Lung (tissue), 12 donors: Measurements from ENCODE around the gene SNTB2. TPM values are rescaled to one million over a fixed set of nuclear protein-coding genes. Genes with fewer than 3 reads are reported as not detected.

Experiments used
- ATAC-seq: fragments of 200-7000 bp; cut with Tn5 transposase; one replicate; pipeline ENCODE4 v1.9.1; 2020; ENCODE audit warnings: moderate number of reproducible peaks; ENCODE audit not compliant: insufficient read depth, low FRiP score
- DNase-seq, 3 donors: peaks; one replicate each; pipeline ENCODE4 v3.0.0-alpha.2; 2013 to 2017
- H3K27ac ChIP-seq, 2 donors: one replicate each; pipeline ENCODE4 v1.5.1; 2013; ENCODE audit warnings: mild to moderate bottlenecking in 2 of 2, moderate library complexity in 2 of 2, control low read depth in 1 of 2, inconsistent platforms in 1 of 2, low read depth in 1 of 2, low read length in 1 of 2
- H3K27me3 ChIP-seq, 3 donors: one replicate each; pipeline ENCODE4 v1.5.1; 2013; ENCODE audit warnings: low read length in 2 of 3; ENCODE audit not compliant: control insufficient read depth in 3 of 3, insufficient read depth in 3 of 3
- H3K36me3 ChIP-seq, 4 donors: one replicate each; pipeline ENCODE4 v1.5.1; 2013; ENCODE audit warnings: low read length in 4 of 4, mild to moderate bottlenecking in 1 of 4, moderate library complexity in 1 of 4; ENCODE audit not compliant: control insufficient read depth in 4 of 4, insufficient read depth in 4 of 4
- H3K4me1 ChIP-seq, 5 donors: one replicate each; pipeline ENCODE4 v1.5.1; 2013; ENCODE audit warnings: low read length in 5 of 5, mild to moderate bottlenecking in 2 of 5, moderate library complexity in 1 of 5; ENCODE audit not compliant: control insufficient read depth in 5 of 5, insufficient read depth in 5 of 5
- H3K4me3 ChIP-seq: one replicate; pipeline ENCODE4 v1.5.1; 2013; ENCODE audit warnings: mild to moderate bottlenecking, control low read depth, moderate library complexity
- H3K9ac ChIP-seq, 2 donors: one replicate each; pipeline ENCODE4 v1.5.1; 2013; ENCODE audit warnings: low read length in 2 of 2, control low read depth in 1 of 2; ENCODE audit not compliant: insufficient read depth in 1 of 2
- H3K9me3 ChIP-seq, 4 donors: one replicate each; pipeline ENCODE4 v1.5.1; 2013; ENCODE audit warnings: low read length in 3 of 4, mild to moderate bottlenecking in 1 of 4, moderate library complexity in 1 of 4; ENCODE audit not compliant: control insufficient read depth in 4 of 4, insufficient read depth in 3 of 4
- WGBS, 2 donors: extraction: QIAGEN DNeasy Blood & Tissue Kit; methylation state at CpG; one replicate each; pipeline ENCODE4 v1.1.7; 2013; 5-methylcytosine and 5-hydroxymethylcytosine counted together
- polyA plus RNA-seq, 2 donors: library from polyadenylated mRNA; stranded (reverse); fragments of 200-250 nt; gene quantifications; one replicate each; pipeline ENCODE4 v1.2.1, GENCODE V29; 2013
- total RNA-seq, 2 donors: library from RNA; depleted of rRNA in 1 of 2; stranded (reverse); fragments of >200 nt in 1 of 2; gene quantifications; one replicate each; pipeline ENCODE4 v1.2.1, GENCODE V29; 2014 to 2021
- TF ChIP-seq, protein P1 (sequence below): IDR thresholded peaks from 2 replicates; pipeline ENCODE4 v1.5.1; 2012; ENCODE audit warnings: mild to moderate bottlenecking; ENCODE audit errors: control extremely low read depth, extremely low read depth
- donor health status: control.
- donor health status: control.
- donor health status: Bipolar disorder and iron deficiency.
- donor health status: healthy.
- donor health status: DM: yes; HTN: yes; CAD: no.

SNTB2 gene
- total and polyA plus RNA-seq, 4 donors: 4.5 to 42.8 (median 19.1) TPM

GRCh38 chr16:69209735-69210134 lies 22.8 kb downstream of the SNTB2 start:
- no peak overlapping the region for H3K9ac ChIP-seq
- peaks cover 0 to 2% (median 0%) of the 10 kb centered on the region in 5 donors for H3K4me1 ChIP-seq
- no peak for ATAC-seq
- no peaks in the 10 kb centered on the region for H3K36me3 ChIP-seq
- H3K27me3 ChIP-seq: no peaks in the 10 kb centered on the region
- H3K27ac ChIP-seq: no peak overlapping the region
- TF ChIP-seq, protein P1, sequence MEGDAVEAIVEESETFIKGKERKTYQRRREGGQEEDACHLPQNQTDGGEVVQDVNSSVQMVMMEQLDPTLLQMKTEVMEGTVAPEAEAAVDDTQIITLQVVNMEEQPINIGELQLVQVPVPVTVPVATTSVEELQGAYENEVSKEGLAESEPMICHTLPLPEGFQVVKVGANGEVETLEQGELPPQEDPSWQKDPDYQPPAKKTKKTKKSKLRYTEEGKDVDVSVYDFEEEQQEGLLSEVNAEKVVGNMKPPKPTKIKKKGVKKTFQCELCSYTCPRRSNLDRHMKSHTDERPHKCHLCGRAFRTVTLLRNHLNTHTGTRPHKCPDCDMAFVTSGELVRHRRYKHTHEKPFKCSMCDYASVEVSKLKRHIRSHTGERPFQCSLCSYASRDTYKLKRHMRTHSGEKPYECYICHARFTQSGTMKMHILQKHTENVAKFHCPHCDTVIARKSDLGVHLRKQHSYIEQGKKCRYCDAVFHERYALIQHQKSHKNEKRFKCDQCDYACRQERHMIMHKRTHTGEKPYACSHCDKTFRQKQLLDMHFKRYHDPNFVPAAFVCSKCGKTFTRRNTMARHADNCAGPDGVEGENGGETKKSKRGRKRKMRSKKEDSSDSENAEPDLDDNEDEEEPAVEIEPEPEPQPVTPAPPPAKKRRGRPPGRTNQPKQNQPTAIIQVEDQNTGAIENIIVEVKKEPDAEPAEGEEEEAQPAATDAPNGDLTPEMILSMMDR: no peak
- no peaks in the 10 kb centered on the region for H3K9me3 ChIP-seq
- no peak for DNase-seq
- H3K4me3 ChIP-seq: no peak overlapping the region
- WGBS, 2 donors: 89 to 97% methylated on average over 4 of the region's 4 CpGs

DNA sequence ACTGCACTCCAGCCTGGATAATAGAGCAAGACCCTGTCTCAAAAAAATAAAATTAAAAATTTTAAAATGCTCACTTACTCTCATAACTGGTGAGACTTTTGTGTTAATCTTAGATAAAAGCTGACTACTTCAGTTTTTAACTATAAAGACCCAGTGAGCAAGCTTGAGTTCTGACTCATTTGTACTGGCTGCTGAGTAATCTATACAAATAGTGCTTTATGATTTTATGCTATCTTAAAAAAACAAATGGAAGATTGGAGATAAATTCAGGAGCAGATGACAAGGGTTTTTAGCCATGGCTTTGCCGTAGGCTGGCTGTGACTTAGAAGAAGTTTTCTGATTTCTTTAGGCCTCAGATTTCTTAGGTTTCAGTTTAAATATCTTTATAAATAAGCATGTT lies 30.5 kb downstream of the SNTB2 start:
- 55 to 78% methylated on average over 1 of the region's 1 CpG for WGBS, 2 donors
- peaks cover 0 to 4% (median 3%) of the 10 kb centered on the region in 5 donors for H3K4me1 ChIP-seq
- H3K36me3 ChIP-seq: no peaks in the 10 kb centered on the region
- no peak for ATAC-seq
- no peak overlapping the region for H3K4me3 ChIP-seq
- H3K27me3 ChIP-seq: no peaks in the 10 kb centered on the region
- H3K9ac ChIP-seq: peak overlapping the region in 1 of 2 donors; percentile 23
- TF ChIP-seq, protein P1: no peak
- no peak overlapping the region for H3K27ac ChIP-seq
- no peak for DNase-seq
- H3K9me3 ChIP-seq: no peaks in the 10 kb centered on the region

- peaks cover 0 to 4% (median 3%) of the 10 kb centered on the region in 5 donors for H3K4me1 ChIP-seq
- H3K9ac ChIP-seq: no peak overlapping the region
- 96 to 98% methylated on average over 1 of the region's 1 CpG for WGBS, 2 donors
Observed at GRCh38 chr16:69219279-69219678, 32.3 kb downstream of the SNTB2 start.

DNA sequence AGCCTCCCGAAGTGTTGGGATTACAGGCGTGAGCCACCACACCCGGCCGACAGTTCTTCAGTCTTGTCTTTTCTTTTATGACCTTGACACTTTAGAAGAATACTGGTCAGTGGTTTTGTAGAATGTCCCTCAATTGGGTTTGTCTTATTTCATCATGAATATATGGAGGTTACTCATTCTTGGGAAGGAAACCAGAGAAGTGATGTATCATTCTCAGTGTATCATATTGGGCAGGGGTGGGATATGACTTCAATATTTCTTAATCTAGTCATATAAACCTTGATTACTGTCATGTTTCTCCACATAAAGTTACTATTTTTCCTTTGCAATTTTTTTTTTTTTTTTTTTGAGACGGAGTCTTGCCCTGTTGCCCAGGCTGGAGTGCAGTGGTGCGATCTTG lies 36.9 kb downstream of the SNTB2 start:
- no peaks in the 10 kb centered on the region for H3K9me3 ChIP-seq
- H3K27me3 ChIP-seq: no peaks in the 10 kb centered on the region
- WGBS, 2 donors: 87 to 97% methylated on average over 5 to 6 of the region's 6 CpGs
- DNase-seq (no peak), ATAC-seq (no peak)
- H3K4me3 ChIP-seq: no peak overlapping the region
- H3K4me1 ChIP-seq: peaks cover 0 to 10% (median 2%) of the 10 kb centered on the region in 5 donors
- no peak overlapping the region for H3K27ac ChIP-seq
- TF ChIP-seq, protein P1: no peak
- no peaks in the 10 kb centered on the region for H3K36me3 ChIP-seq
- H3K9ac ChIP-seq: no peak overlapping the region

More at GRCh38 chr16:69219279-69219678, 32.3 kb downstream of the SNTB2 start:
- no peaks in the 10 kb centered on the region for H3K27me3 ChIP-seq
- no peaks in the 10 kb centered on the region for H3K9me3 ChIP-seq
- no peak overlapping the region for H3K4me3 ChIP-seq
- TF ChIP-seq, protein P1: no peak
- DNase-seq (no peak), ATAC-seq (no peak)
- no peaks in the 10 kb centered on the region for H3K36me3 ChIP-seq
- no peak overlapping the region for H3K27ac ChIP-seq
